H1 (cell line): ENCODE data around the gene OXTR. TPM values are rescaled to one million over a fixed set of nuclear protein-coding genes. Genes with fewer than 3 reads are reported as not detected.

Experiments
- CTCF ChIA-PET: fragments of 300-600 bp; sonication (Branson Sonifier 250); formaldehyde crosslinking; loops from one replicate; lab custom pipeline; 2021; ENCODE audit not compliant: partially characterized antibody; lab: Charles Lee
- POLR2A ChIA-PET: fragments of 300-600 bp; sonication (Branson Sonifier 250); formaldehyde crosslinking; loops from one replicate; lab custom pipeline; 2021; ENCODE audit warnings: inconsistent platforms; ENCODE audit not compliant: partially characterized antibody; lab: Charles Lee
- DNase-seq, 2 experiments: peaks; one replicate each; pipeline versions ENCODE4 v3.0.0 to v3.0.0-alpha.2; 2010 to 2022; ENCODE audit warnings: low spot score in 2 of 2, low read depth in 1 of 2, mixed read lengths in 1 of 2
- FAIRE-seq: peaks from 2 replicates; lab custom pipeline; 2011; peaks lifted over from hg19 to GRCh38; lab: Jason Lieb, UNC
- H2AFZ ChIP-seq: 2 replicates; pipeline ENCODE4 v1.8.1; 2012; ENCODE audit warnings: low read length, inconsistent platforms
- H2AK5ac ChIP-seq: 2 replicates; pipeline ENCODE4 v1.6.1; 2013; ENCODE audit warnings: low read depth, low read length
- H2BK120ac ChIP-seq: replicated peaks from 2 replicates; pipeline ENCODE3; 2013; ENCODE audit warnings: low read depth, low read length, inconsistent platforms
- H2BK12ac ChIP-seq: 2 replicates; pipeline ENCODE4 v1.6.1; 2013; ENCODE audit warnings: low read depth, low read length
- H2BK15ac ChIP-seq: 2 replicates; pipeline ENCODE4 v1.6.1; 2013; ENCODE audit warnings: low read length
- H2BK20ac ChIP-seq: 2 replicates; pipeline ENCODE4 v1.6.1; 2013; ENCODE audit warnings: low read length
- H2BK5ac ChIP-seq: 2 replicates; pipeline ENCODE4 v1.6.1; 2013; ENCODE audit warnings: low read depth, low read length
- H3K14ac ChIP-seq: 2 replicates; pipeline ENCODE4 v1.6.1; 2013; ENCODE audit warnings: inconsistent platforms; ENCODE audit not compliant: insufficient read length
- H3K18ac ChIP-seq: 2 replicates; pipeline ENCODE4 v1.6.1; 2013; ENCODE audit warnings: low read length; ENCODE audit errors: extremely low read depth
- H3K23ac ChIP-seq: 2 replicates; pipeline ENCODE4 v1.6.1; 2013; ENCODE audit warnings: inconsistent platforms; ENCODE audit not compliant: insufficient read length
- H3K23me2 ChIP-seq: 2 replicates; pipeline ENCODE4 v1.6.1; 2013; ENCODE audit warnings: low read depth, low read length
- H3K27ac ChIP-seq: 2 replicates; pipeline ENCODE4 v1.6.1; 2011; ENCODE audit warnings: low read depth, low read length, inconsistent platforms
- H3K27me3 ChIP-seq, 4 experiments: replicated peaks in 1 of 4; 1 replicate in 1 of 4; 2 replicates in 3 of 4; pipeline versions ENCODE4 v1.6.1 to v1.8.1; 2011 to 2013; ENCODE audit warnings: low read length in 3 of 4, mild to moderate bottlenecking in 3 of 4, inconsistent platforms in 2 of 4, mixed read lengths in 2 of 4, moderate library complexity in 1 of 4; ENCODE audit not compliant: control insufficient read depth in 3 of 4, insufficient read depth in 3 of 4; ENCODE audit errors: extremely low read depth in 1 of 4
- H3K36me3 ChIP-seq, 4 experiments: 2 replicates each; pipeline versions ENCODE4 v1.6.1 to v1.8.1; 2011 to 2013; ENCODE audit warnings: mild to moderate bottlenecking in 4 of 4, low read length in 3 of 4, moderate library complexity in 2 of 4, control low read depth in 1 of 4, inconsistent platforms in 1 of 4; ENCODE audit not compliant: insufficient read depth in 4 of 4, control insufficient read depth in 2 of 4
- H3K4ac ChIP-seq: replicated peaks from 2 replicates; pipeline ENCODE3; 2013; ENCODE audit warnings: low read length, low read depth, mixed read lengths, inconsistent platforms; ENCODE audit not compliant: insufficient read length
- H3K4me1 ChIP-seq, 4 experiments: replicated peaks in 1 of 4; 1 replicate in 1 of 4; 2 replicates in 3 of 4; pipeline versions ENCODE4 v1.6.1 to v1.8.1; 2011 to 2013; ENCODE audit warnings: low read length in 3 of 4, inconsistent platforms in 2 of 4, mixed read lengths in 1 of 4; ENCODE audit not compliant: insufficient read depth in 4 of 4, control insufficient read depth in 3 of 4
- H3K4me2 ChIP-seq, 2 experiments: 2 replicates each; pipeline versions ENCODE4 v1.6.1 to v1.8.1; 2011 to 2013; ENCODE audit warnings: low read depth in 2 of 2, low read length in 2 of 2, control low read depth in 1 of 2, inconsistent platforms in 1 of 2, mild to moderate bottlenecking in 1 of 2; ENCODE audit not compliant: insufficient read depth in 1 of 2
- H3K4me3 ChIP-seq, 4 experiments: fragments of 200-600, 300-600 bp in 1 of 4; sonication (generic), shearing (Covaris generic), sonication (Bioruptor Twin) in 1 of 4; 2 replicates each; pipeline versions ENCODE4 v1.5.1 to v1.8.1; 2011 to 2016; ENCODE audit warnings: low read length in 4 of 4, low read depth in 3 of 4, control low read depth in 2 of 4, inconsistent platforms in 2 of 4, mild to moderate bottlenecking in 2 of 4, mixed read lengths in 1 of 4, moderate library complexity in 1 of 4; ENCODE audit not compliant: insufficient read depth in 2 of 4; ENCODE audit errors: extremely low read depth in 1 of 4
- H3K56ac ChIP-seq: replicated peaks from 2 replicates; pipeline ENCODE3; 2013; ENCODE audit warnings: low read depth, mild to moderate bottlenecking, mixed read lengths, low read length, inconsistent platforms; ENCODE audit not compliant: insufficient read length
- H3K79me1 ChIP-seq: 2 replicates; pipeline ENCODE4 v1.6.1; 2013; ENCODE audit warnings: low read depth, low read length, control low read depth
- H3K79me2 ChIP-seq, 2 experiments: 2 replicates each; pipeline versions ENCODE4 v1.6.1 to v1.8.1; 2012 to 2013; ENCODE audit warnings: low read length in 2 of 2, mild to moderate bottlenecking in 2 of 2, inconsistent platforms in 1 of 2; ENCODE audit not compliant: insufficient read depth in 2 of 2, control insufficient read depth in 1 of 2
- H3K9ac ChIP-seq, 4 experiments: replicated peaks in 1 of 4; 1 replicate in 1 of 4; 2 replicates in 3 of 4; pipeline versions ENCODE4 v1.6.1 to v1.8.1; 2011 to 2013; ENCODE audit warnings: low read depth in 3 of 4, low read length in 3 of 4, control low read depth in 2 of 4, mild to moderate bottlenecking in 2 of 4, moderate library complexity in 2 of 4, inconsistent platforms in 1 of 4; ENCODE audit errors: extremely low read depth in 1 of 4
- H3K9me3 ChIP-seq, 2 experiments: 2 replicates each; pipeline versions ENCODE4 v1.6.1 to v1.8.1; 2012 to 2013; ENCODE audit warnings: mild to moderate bottlenecking in 2 of 2, moderate library complexity in 2 of 2, control low read depth in 1 of 2, inconsistent platforms in 1 of 2, low read depth in 1 of 2, low read length in 1 of 2, mixed read lengths in 1 of 2; ENCODE audit not compliant: insufficient read depth in 2 of 2
- H4K20me1 ChIP-seq, 2 experiments: replicated peaks in 1 of 2; 2 replicates each; pipeline versions ENCODE3 to v1.8.1; 2011 to 2013; ENCODE audit warnings: inconsistent platforms in 2 of 2, low read length in 2 of 2, mild to moderate bottlenecking in 1 of 2; ENCODE audit not compliant: insufficient read depth in 2 of 2, control insufficient read depth in 1 of 2
- H4K5ac ChIP-seq: 2 replicates; pipeline ENCODE4 v1.6.1; 2013; ENCODE audit warnings: low read length, low read depth, mixed read lengths, inconsistent platforms; ENCODE audit not compliant: insufficient read length
- H4K8ac ChIP-seq: 2 replicates; pipeline ENCODE4 v1.8.0; 2013; ENCODE audit warnings: mild to moderate bottlenecking, moderate library complexity, low read length, inconsistent platforms; ENCODE audit not compliant: insufficient read depth; ENCODE audit errors: extremely low read depth
- H4K91ac ChIP-seq: replicated peaks from 2 replicates; pipeline ENCODE3; 2013; ENCODE audit warnings: low read length, mixed read lengths, inconsistent platforms; ENCODE audit not compliant: insufficient read length
- CHD1 ChIP-seq: IDR thresholded peaks from 2 replicates; pipeline ENCODE4 v1.6.1; 2012; ENCODE audit warnings: low read depth, low read length, improper control_type of control experiment
- CREB1 ChIP-seq: IDR thresholded peaks from 2 replicates; pipeline ENCODE4 v1.6.1; 2012; ENCODE audit warnings: inconsistent platforms
- CTCF ChIP-seq, 3 experiments: IDR thresholded peaks; 1 replicate in 2 of 3; 2 replicates in 1 of 3; pipeline versions ENCODE4 v1.5.1 to v1.6.1; 2011; ENCODE audit warnings: low read length in 3 of 3, mild to moderate bottlenecking in 3 of 3, inconsistent platforms in 2 of 3, low read depth in 1 of 3, moderate library complexity in 1 of 3; ENCODE audit not compliant: insufficient read depth in 1 of 3; ENCODE audit errors: control extremely low read depth in 1 of 3
- GABPA ChIP-seq: IDR thresholded peaks from 2 replicates; pipeline ENCODE4 v1.6.1; 2011; ENCODE audit warnings: mild to moderate bottlenecking, low read length, moderate library complexity, borderline replicate concordance; ENCODE audit not compliant: insufficient read depth
- GTF2F1 ChIP-seq: IDR thresholded peaks from 2 replicates; pipeline ENCODE4 v1.6.1; 2012; ENCODE audit warnings: low read depth, low read length, improper control_type of control experiment, borderline replicate concordance
- POLR2AphosphoS5 ChIP-seq: IDR thresholded peaks from 2 replicates; pipeline ENCODE4 v1.6.1; 2011; ENCODE audit warnings: low read depth, low read length
- SIX5 ChIP-seq: IDR thresholded peaks from 2 replicates; pipeline ENCODE4 v1.6.1; 2011; ENCODE audit warnings: mild to moderate bottlenecking, low read depth, low read length
- SP2 ChIP-seq: IDR thresholded peaks from 2 replicates; pipeline ENCODE4 v1.6.1; 2012; ENCODE audit warnings: mild to moderate bottlenecking, low read length, inconsistent platforms
- TBP ChIP-seq: IDR thresholded peaks from 2 replicates; pipeline ENCODE4 v1.6.1; 2011; ENCODE audit warnings: low read depth, low read length, improper control_type of control experiment
- TCF12 ChIP-seq: IDR thresholded peaks from 2 replicates; pipeline ENCODE4 v1.6.1; 2011; ENCODE audit warnings: low read depth, mild to moderate bottlenecking, low read length
- WGBS, 2 experiments: shearing (Covaris generic) in 1 of 2; methylation state at CpG; one replicate each; pipeline versions ENCODE4 v1.1.6 to v1.1.7; 2013 to 2015; ENCODE audit warnings: low lambda C conversion rate in 2 of 2, mixed read lengths in 2 of 2, inconsistent platforms in 1 of 2, low coverage in 1 of 2, missing lambda C conversion rate in 1 of 2; ENCODE audit not compliant: insufficient replicate concordance in 2 of 2, insufficient coverage in 1 of 2, insufficient read length in 1 of 2; ENCODE audit errors: extremely low coverage in 1 of 2, missing lambda C conversion rate in 1 of 2; 5-methylcytosine and 5-hydroxymethylcytosine counted together
- polyA plus RNA-seq, 7 experiments: library from polyadenylated mRNA; depleted of rRNA in 3 of 7; stranded (reverse) in 5 of 7; unstranded in 2 of 7; fragments of >200 nt in 5 of 7; fragments of 200-250 nt in 2 of 7; gene quantifications; 1 replicate in 5 of 7; 2 replicates in 1 of 7; 4 replicates in 1 of 7; pipeline versions ENCODE4 v1.2.1 to v1.2.3, GENCODE V29; 2011 to 2013; ENCODE audit warnings: missing spikeins in 2 of 7, mixed read lengths in 2 of 7
- total RNA-seq: library from RNA; stranded (reverse); fragmentation: NEBNext Ultra II Directional; extraction: Animal tissue kit (Norgen Biotek cat#: 25700); gene quantifications from 2 replicates; pipeline ENCODE4 v1.2.1, GENCODE V29; 2021

OXTR gene
- total and polyA plus RNA-seq, 2 of the 8 experiments (the other 6 are each of a cell fraction or from before 2014, with no cell fraction given): 0.77 to 2.3 TPM

GRCh38 chr3:8739757-8740504 is 29.5 kb downstream of the OXTR start:
- DNase-seq (no peak), FAIRE-seq (no peak)
- Histone ChIP-seq H3K4ac (no peak overlapping the region), H4K91ac (no peak overlapping the region), H3K4me2 (no peak overlapping the region), H2BK15ac (peak overlapping the region; percentile 90; the same call in 1 of the 2 replicates), H3K79me1 (no peaks in the 10 kb centered on the region), H2AFZ (no peak overlapping the region), H3K4me1 (peaks cover 1 to 20% (median 8%) of the 10 kb centered on the region in 4 experiments), H2BK5ac (0 out of 2 replicates have a peak overlapping the region, but pooled peaks have one; percentile 28), H3K36me3 (no peaks in the 10 kb centered on the region), H4K20me1 (no peaks in the 10 kb centered on the region), H3K18ac (peak overlapping the region; percentile 52; the same call in 1 of the 2 replicates), H3K27ac (no peak overlapping the region), H3K9ac (no peak overlapping the region), H4K5ac (no peak overlapping the region), H3K23ac (no peak overlapping the region), H2AK5ac (peak overlapping the region; percentile 44; the same call in 1 of the 2 replicates), H3K79me2 (no peaks in the 10 kb centered on the region), H3K23me2 (peaks cover 2% of the 10 kb centered on the region; the same call in 1 of the 2 replicates), H2BK20ac (peak overlapping the region; percentile 25; the same call in 1 of the 2 replicates), H3K27me3 (peaks cover 0 to 4% (median 0%) of the 10 kb centered on the region in 4 experiments; a peak in 1 of 7 replicates), H3K14ac (no peak overlapping the region), H2BK12ac (no peak overlapping the region; the same call in 1 of the 2 replicates), H4K8ac (no peak overlapping the region), H2BK120ac (no peak overlapping the region), H3K9me3 (no peaks in the 10 kb centered on the region), H3K4me3 (no peak overlapping the region), H3K56ac (no peak overlapping the region)
- 90% methylated on average over 5 of the region's 5 CpGs; no CpG with 5 or more reads in 1 of the 2 experiments for WGBS, 2 experiments
- ChIA-PET CTCF (interaction anchor here (1.0 to 4.5 kb wide), 9 partner anchors 8 to 76 kb away, joined by 3 to 19 read pairs (median 6); partner anchors contain the start of gene OXTR), POLR2A (no interaction called here)
- TF ChIP-seq CTCF (IDR thresholded peaks at IDR 0.05; ENCODE audit: control extremely low read depth in 1 of 3, insufficient read depth in 1 of 3, low read depth in 1 of 3, low read length in 3 of 3): no peak
- TF ChIP-seq TCF12: no peak
- no peak for TF ChIP-seq GTF2F1
- no peak for TF ChIP-seq POLR2AphosphoS5
- no peak for TF ChIP-seq GABPA
- TF ChIP-seq TBP: no peak
- no peak for TF ChIP-seq SP2
- no peak for TF ChIP-seq CHD1
- TF ChIP-seq SIX5: no peak
- no peak for TF ChIP-seq CREB1
